Medulla oblongata (tissue), 1 donor: Measurements from ENCODE around the gene NME5.
"Not testable (repeated sequence)": the region's sequence is repeated elsewhere in the genome, so short reads cannot be mapped to it uniquely, and the experiment has no call there.

Experiments used
- DNase-seq: peaks from one replicate; pipeline ENCODE4 v3.0.0-alpha.2; 2015; ENCODE audit errors: extremely low spot score

The NME5 gene

GRCh38 chr5:138138949-138139780 is at the start of gene NME5:
TSS of gene NME5 (minus strand) at chr5:138139428. CDS start at chr5:138138780, 648 bp downstream.
- DNase-seq = peak; percentile 71

DNA sequence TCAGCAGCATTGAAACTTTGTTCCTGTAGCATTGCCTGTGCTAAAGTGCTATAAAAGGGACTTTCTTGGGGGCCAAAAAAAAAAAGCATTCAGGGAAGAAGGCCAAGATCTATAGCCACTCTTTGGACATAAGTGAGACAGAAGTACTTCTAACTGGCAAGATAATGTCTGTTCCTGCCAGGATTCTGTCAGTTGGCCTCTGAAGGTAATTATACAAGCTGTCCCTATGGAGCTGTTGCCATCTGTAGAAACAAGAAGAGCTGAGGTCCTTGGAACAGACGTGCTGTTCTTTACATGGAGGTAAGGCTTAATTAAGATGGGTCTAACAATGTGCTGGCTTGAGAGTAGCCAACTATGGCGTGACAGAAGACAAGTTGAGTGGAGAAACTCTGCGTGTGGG is 49.4 kb upstream of the NME5 start:
- DNase-seq = no peak

DNA sequence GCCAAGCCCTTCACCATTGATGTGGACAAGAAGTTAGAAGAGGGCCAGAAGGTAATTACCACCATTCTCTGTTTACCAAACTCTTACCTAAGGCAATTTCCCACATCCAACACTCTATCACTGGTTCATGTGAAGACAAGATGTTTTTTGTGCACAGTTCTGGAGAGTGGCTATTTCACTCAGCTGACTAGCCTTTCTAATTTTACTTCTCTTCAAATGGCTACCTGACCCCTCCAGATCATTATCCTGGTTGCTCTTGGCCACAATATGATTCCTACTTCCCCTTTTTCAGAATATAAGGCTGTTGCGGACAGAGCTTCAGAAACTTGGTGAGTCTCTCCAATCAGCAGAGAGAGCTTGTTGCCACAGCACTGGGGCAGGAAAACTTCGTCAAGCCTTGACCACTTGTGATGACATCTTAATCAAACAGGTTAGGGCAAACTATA is 46.8 kb upstream of the NME5 start:
- no peak for DNase-seq

- DNase-seq = no peak
Measured at GRCh38 chr5:138182808-138183207, 43.6 kb upstream of the NME5 start.

DNA sequence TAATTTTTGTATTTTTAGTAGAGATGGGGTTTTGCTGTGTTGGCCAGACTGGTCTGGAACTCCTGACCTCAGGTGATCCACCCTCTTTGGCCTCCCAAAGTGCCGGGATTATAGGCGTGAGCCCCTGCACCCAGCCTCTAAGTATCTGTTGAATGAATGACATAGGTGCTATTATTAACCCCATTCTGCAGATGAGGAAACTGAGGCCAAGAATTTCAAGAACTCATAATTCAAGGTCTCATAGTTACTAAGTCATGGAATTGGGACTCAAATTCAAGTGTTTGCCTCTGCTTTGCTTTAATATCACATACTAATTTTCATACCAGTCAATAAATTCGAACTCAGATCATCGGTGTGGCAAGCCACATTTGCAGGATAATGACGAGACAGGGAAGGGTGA is 41.6 kb upstream of the NME5 start:
- DNase-seq = no peak

DNA sequence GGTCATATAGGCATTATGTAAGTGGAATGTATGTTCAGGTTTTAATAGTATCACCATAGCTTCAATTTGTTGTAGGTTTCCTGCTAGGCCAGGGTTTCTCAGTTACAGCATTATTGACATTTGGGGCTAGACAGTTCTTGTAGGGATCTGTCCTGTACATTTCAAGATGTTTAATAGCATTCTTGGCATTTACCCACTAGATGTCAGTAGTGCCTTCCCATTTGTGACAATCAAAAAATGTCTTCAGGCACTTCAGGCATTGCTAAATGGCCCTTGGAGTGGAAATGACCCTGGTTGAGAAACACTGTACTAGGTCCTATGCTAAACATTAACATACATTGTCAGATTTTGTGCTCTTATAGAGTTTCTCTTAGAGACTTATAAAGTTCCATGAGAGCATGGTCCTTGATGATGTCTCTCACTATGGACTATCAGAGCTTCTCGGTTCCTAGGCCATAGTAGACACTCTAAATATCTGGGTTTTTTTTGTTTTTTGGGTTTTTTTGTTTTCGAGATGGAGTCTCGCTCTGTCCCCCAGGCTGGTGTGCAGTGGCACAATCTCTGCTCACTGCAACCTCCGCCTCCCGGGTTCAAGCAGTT is 41.1 kb upstream of the NME5 start:
- peak; percentile 18 for DNase-seq

DNA sequence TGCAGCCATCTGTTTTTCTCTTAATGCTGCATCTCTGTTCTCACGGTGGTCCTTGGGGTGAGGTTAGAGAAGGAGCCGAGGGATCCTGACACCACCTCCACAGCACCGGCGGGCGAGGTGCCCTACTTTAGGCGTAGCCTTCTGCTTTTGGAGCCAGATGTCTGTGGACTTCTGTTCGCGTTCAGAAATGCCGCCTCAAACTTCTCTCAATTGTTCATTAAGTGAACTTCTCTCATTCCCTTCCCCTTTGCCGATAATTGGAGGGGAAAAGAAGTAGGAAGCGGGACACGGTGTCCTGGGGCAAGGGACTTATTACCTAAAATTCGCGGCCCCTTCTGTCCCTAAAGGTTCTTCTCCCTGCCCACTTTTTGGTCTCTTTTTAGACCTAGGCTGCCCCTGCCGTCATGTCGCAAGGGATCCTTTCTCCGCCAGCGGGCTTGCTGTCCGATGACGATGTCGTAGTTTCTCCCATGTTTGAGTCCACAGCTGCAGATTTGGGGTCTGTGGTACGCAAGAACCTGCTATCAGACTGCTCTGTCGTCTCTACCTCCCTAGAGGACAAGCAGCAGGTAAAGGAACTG is 40.1 kb upstream of the NME5 start:
- no peak for DNase-seq

- peak; percentile 98 for DNase-seq
Measured at GRCh38 chr5:138178516-138179276, 39.5 kb upstream of the NME5 start, which contains the start of the genes BRD8 and KIF20A. TSS of gene BRD8 (minus strand) at chr5:138178630. CDS start at chr5:138178614, 16 bp downstream. TSS of gene KIF20A (plus strand) at chr5:138179112. CDS start at chr5:138179681, 569 bp downstream.

DNA sequence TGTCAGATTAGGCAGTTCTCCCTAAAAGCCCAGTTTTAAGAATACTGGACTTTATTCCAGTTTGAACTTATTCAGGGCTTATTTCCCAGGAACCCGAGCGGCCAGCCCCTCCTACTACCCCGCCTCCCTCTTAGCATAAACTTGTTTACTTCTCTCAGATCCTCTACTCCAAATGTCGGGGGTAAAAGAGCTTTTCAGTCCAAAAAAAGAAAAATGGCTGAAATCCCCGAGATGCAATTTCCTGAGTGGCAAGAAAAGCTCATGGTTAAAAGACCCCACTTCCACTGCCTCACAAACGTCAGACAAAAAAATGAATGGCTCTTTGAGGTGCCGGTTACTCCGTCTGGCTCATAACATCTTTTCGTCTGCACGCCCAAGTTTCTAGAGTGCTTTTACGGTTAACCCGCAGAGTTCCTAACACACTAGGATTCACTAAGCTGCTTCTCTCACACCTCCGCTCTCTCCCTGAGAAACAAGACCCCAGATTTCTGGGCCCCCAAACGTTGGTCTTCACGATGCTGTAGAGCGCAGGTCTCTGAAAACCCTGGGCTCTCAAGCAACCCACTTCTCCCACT is 38.8 kb upstream of the NME5 start:
- peak; percentile 72 for DNase-seq

DNA sequence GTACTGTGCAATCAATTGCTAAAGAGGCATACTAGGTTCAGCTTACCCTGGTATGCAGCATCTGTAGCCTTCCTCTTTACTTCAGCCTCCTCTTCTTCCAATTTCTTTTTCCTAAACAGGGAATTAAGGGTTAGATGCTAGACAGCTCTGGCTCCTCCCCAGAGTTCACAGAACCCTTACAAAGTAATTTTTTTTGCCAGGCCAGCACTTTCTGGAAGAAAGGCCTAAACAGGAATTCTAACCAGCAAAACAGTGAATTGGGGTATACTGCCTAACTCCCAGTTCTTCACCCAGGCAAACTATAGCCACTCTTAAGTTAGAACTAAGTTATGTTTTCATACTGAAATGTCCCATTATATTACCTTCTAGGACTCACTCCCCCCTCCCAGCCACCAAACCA is 31.1 kb upstream of the NME5 start:
- DNase-seq = no peak

DNA sequence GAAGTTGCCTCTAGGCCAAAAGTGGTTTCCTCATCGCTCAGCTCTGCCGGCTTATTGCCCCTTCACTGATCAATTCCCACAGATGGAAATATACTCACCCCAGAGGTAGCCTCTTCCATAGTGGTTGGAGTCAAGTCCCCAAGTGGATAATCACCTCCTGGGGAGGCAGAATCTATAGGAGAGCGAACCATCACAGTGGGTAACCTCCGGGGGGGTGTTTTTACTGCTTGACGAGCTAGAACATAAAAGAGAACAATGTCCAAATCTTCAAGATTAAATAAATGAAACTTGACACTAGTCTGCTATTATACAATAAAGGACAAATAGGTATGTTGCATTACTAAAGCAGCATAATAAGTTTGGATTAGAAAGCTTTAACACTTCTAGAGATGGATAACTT is 29.9 kb upstream of the NME5 start:
- no peak for DNase-seq

- no peak for DNase-seq
Measured at GRCh38 chr5:138163721-138164120, 24.5 kb upstream of the NME5 start.

GRCh38 chr5:138160706-138161105 is 21.5 kb upstream of the NME5 start:
- no peak for DNase-seq

DNA sequence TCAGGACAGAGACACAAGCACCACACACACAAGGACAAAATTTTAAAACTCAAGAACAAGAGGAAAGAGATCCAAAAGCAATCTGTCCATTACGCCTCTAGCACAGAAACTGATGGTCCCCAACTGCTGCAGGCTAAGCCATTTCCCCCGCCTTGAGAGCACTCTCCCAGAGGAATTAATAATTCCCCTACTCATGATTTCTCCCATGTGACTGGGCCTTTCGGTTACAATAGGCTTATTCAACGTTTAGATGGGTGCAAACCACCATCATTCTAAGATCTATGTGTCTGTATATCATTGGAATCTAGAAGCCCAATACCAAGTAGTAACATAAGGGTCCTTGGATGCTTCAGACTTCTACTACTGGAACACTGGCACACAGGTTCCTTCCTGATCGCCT is 20.4 kb upstream of the NME5 start:
- peak; percentile 32 for DNase-seq

DNA sequence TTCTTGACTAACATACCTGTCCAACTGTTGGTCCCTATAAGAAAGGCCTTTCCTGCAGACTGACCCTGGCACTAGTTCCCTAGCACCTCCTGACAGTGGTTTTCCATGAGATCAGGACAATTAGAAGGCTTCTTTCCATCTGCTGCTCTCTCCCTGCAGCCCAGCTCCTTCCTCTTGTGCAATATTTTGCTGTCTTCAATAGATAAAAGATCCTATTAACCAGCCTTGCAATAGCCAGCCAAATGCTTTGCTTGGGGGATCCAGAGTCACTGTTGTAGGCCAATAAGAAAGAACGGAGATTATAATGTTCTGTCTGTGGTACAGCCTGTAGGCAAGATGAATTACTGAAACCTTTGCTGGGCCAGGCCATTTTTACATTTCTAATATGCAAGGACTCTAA is 18.4 kb upstream of the NME5 start:
- DNase-seq = no peak

DNA sequence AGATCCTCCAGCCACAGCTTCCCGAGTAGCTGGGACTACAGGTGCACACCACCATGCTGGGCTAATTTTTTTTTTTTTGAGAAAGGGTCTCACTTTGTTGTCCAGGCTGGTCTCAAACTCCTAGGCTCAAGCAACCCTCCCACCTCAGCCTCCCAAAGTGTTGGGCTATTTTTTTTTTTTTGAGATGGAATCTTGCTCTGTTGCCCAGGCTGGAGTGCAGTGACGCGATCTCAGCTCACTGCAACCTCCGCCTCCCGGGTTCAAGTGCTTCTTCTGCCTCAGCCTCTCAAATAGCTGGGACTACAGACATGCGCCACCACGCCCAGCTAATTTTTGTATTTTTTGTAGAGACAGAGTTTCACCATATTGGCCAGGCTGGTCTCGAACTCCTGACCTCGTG is 16.7 kb upstream of the NME5 start:
- not testable (repeated sequence) for DNase-seq

DNA sequence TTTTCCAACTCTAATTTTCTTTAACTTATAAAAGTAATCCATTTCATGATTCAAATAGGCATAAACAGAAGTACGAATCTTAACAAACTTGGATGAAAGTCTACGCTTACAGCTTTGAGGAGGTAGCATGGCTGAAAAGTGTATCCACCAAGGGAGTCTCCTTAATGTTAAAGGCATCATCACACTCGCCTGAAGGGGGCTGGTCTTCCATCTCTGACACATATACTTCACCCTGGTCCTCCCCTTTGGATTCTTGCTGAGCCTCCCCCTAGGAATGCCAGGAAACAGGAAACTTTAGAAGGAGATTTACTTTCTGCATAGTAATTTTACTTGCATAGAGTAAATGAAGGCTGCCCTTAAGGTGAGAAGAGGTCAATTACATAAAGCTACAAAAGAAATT is 10.3 kb upstream of the NME5 start:
- no peak for DNase-seq

DNA sequence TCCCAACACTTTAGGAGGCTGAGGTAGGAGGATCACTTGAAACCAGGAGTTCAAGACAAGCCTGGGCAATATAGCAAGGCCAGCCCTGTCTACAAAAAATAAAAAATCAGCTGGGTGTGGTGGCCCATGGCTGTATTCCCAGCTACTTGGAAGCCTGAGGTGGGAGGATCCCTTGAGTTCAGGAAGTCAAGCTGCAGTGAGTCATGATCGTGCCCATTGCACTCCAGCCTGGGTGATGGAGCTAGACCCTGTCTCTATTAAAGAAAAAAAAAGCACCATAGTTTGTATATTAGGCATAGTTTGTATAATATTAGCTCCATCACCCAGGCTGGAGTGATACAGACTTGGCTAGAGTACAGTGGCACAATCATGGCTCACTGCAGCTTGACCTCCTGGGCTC is 9.6 kb upstream of the NME5 start:
- DNase-seq = no peak

- DNase-seq = not testable (repeated sequence)
Measured at GRCh38 chr5:138143578-138143977, 4.3 kb upstream of the NME5 start.

- no peak for DNase-seq
Measured at GRCh38 chr5:138141734-138142133, 2.5 kb upstream of the NME5 start.

- DNase-seq = no peak
Measured at GRCh38 chr5:138140268-138140667, 1.0 kb upstream of the NME5 start.

GRCh38 chr5:138139781-138140090 is 508 bp upstream of the NME5 start:
- DNase-seq = no peak
